GM18861 (cell line): ENCODE results near the gene FBXO8.
"Not testable (repeated sequence)": the region's sequence is repeated elsewhere in the genome, so short reads cannot be mapped to it uniquely, and the experiment has no call there.

Experiments used
- ATAC-seq: cut with Tn5 transposase; IDR thresholded peaks from one replicate; pipeline ENCODE4 v1.9.1; 2021; ENCODE audit not compliant: unreplicated experiment

The FBXO8 gene, protein sequence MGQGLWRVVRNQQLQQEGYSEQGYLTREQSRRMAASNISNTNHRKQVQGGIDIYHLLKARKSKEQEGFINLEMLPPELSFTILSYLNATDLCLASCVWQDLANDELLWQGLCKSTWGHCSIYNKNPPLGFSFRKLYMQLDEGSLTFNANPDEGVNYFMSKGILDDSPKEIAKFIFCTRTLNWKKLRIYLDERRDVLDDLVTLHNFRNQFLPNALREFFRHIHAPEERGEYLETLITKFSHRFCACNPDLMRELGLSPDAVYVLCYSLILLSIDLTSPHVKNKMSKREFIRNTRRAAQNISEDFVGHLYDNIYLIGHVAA

GRCh38 chr4:174283507-174284471 is at the start of gene FBXO8, which contains the start of gene CEP44:
TSS of gene FBXO8 (minus strand) at chr4:174283667. CDS start at chr4:174263092, 20,575 bp downstream.
TSS of gene CEP44 (plus strand) at chr4:174283911. CDS start at chr4:174299122, 15,211 bp downstream.
- peak; percentile 37 for ATAC-seq

- ATAC-seq = no peak
These were observed 49.5 kb upstream of the FBXO8 start for GRCh38 chr4:174332741-174333493.

DNA sequence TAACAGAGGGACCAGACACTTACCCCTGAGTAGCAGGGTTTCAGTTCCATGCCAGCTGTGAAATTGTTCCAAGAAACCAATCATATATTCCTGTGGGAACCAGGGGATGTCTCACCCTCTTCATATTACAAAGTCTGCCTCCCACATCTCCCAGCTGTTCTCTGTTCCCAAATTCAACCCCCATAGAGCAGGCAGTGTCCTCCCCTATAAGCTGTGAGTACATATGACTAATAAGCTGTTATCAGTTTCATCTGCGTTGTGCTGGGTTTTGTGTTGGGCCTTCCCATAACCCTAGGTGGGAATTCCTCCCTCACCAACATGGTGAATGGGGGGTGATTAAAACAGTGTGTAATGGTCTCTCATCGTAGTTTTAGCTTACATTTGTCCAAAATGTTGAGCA is 41.3 kb upstream of the FBXO8 start:
- ATAC-seq = no peak

DNA sequence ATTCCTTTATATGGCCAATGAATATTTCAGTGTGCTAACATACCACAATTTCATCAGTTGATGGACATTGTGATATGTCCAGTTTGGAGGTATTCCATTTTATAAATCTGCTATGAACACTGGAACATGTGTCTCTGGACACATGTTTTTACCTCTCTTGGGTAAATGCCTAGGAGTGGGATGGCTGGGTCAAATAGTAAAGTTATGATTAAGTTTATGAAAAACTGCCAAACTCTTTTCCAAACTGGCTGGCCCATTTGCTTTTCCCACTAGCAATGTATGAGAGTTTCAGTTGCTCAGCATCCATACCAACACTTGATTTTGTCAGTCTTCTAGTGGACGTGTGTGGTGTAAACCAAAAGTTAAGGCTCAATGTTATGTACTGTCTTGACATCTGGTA is 40.8 kb upstream of the FBXO8 start:
- ATAC-seq = no peak

DNA sequence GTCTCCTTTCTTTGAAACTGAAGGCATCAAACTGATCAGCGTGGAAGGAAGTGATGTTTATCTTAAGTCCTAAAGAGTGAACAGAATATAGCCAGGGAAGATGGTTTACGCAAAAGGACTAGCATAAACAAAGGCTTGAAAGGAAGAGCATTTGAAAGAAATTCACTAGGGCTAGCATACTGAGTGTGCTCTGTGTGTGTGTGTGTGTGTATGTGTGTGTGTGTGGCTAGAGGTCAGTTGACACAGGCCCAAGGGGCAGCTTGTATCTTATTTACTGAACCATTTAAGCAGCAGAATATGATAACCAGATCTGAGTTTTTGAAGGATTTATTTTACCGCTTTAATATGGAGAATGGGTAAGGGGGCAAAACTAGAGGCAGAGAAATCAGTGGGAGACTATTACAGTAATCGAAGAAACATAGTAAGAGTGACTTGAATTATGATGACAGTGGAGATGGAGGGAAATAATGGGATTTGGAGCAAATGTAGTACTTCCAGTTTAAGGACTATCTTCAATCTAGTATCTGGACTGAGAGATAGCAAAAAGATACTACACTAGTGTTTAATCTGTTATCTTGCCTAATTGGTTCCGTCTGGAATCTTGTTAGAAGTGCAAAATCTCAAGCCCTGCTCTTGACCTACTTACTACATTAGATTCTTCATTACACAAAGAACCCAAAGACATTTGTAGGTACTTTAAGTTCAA is 37.2 kb upstream of the FBXO8 start:
- no peak for ATAC-seq

- ATAC-seq = peak; percentile 50
These were observed 35.6 kb upstream of the FBXO8 start for GRCh38 chr4:174318829-174319764.

GRCh38 chr4:174317531-174317930 is 34.1 kb upstream of the FBXO8 start:
- no peak for ATAC-seq

GRCh38 chr4:174316954-174317353 is 33.5 kb upstream of the FBXO8 start:
- no peak for ATAC-seq

GRCh38 chr4:174316546-174316945 is 33.1 kb upstream of the FBXO8 start:
- ATAC-seq = no peak

- ATAC-seq = no peak
These were observed 31.3 kb upstream of the FBXO8 start for GRCh38 chr4:174314770-174315169.

DNA sequence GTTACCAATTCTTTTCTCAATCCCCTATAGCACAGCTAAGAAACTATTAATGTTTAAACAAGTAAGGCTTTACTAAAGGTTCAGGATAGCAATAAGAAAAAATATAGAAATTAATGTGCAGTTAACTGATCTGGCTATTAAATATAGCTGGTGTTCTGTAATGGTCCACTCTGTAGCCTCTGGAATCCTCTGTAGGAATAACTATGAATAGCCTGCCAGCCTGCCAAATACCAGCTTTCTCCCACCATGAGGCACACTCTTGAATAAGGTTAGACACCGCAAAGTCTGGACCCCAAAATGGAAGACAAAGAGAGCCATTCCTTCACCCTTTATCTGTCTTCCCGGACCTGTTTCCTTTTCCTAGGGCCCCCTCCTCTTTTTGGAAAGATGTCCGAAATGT is 30.8 kb upstream of the FBXO8 start:
- ATAC-seq = no peak

- no peak for ATAC-seq
These were observed 29.5 kb upstream of the FBXO8 start for GRCh38 chr4:174312993-174313392.

- ATAC-seq = peak; percentile 60
These were observed 24.2 kb upstream of the FBXO8 start for GRCh38 chr4:174307694-174308093.

DNA sequence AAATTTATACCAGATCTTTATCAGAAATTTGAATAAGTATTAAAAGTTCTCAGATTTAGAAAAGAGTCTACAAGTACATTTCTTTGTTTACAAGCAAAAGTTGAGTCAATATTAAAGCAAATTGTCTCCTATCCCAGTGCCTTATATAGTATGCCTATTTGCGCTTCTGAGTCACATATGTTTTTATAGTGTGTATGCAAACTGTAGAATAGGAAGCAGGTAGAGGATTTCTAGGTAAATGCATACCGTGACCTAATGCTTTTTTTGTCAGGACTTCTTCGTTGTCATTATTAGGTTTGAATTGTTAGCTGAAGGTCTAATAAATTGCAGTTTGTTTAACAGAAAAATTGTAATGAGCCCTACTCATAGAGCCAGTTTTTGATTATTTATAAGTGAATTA is 22.5 kb upstream of the FBXO8 start:
- ATAC-seq = no peak

GRCh38 chr4:174304664-174305063 is 21.2 kb upstream of the FBXO8 start:
- no peak for ATAC-seq

DNA sequence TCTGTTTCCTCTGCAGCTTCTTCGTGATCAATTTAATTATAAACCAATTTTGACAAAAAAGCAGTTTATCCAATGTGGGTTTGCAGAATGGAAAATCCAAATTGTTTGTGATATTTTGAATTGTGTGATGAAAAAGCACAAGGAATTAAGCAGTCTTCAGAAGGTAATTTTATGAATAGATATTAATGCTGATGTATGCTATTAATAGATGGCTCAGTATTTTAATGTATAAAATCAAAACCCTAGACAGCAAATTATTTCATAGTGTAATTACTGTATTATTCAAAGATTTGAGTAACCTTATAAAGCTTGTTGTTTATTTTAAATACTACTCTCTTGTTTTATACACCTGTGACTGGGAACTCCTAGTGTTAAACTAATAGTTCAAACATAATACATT is 20.2 kb upstream of the FBXO8 start:
- ATAC-seq = no peak

DNA sequence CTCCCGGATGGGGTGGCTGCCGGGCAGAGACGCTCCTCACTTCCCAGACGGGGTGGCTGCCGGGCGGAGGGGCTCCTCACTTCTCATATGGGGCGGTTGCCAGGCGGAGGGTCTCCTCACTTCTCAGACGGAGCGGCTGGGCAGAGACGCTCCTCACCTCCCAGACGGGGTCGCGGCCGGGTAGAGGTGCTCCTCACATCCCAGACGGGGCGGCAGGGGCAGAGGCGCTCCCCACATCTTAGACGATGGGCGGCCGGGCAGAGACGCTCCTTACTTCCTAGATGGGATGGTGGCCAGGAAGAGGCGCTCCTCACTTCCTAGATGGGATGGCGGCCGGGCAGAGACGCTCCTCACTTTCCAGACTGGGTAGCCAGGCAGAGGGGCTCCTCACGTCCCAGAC is 11.7 kb upstream of the FBXO8 start:
- ATAC-seq = not testable (repeated sequence)

- not testable (repeated sequence) for ATAC-seq
These were observed 11.2 kb upstream of the FBXO8 start for GRCh38 chr4:174294641-174295040.

DNA sequence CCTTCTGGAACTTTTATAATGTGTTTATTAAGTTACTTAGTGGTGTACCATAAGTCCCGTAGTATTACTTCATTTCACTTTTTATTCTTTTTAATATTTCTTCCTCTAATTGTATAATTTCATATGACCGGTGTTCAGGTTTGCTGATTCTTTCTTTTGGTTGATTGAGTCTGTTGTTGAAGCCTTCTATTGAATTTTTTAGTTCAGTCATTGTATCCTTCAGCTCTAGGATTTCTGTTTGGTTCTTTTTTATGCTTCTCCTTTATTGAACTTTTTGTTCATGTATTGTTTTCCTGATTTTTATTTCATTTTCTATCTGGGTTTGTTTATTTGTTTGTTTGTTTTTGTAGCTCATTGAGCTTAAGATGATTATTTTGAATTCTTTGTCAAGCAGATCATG is 9.0 kb upstream of the FBXO8 start:
- ATAC-seq = no peak
